Dedifferentiated amniotic fluid mesenchymal stem cell (primary cell): ENCODE data around the gene BBS9.
"Not testable (repeated sequence)": the region's sequence is repeated elsewhere in the genome, so short reads cannot be mapped to it uniquely, and the experiment has no call there.

Source experiments
- DNase-seq: peaks from one replicate; pipeline ENCODE4 v3.0.0-alpha.2; 2016; ENCODE audit errors: extremely low spot score

The BBS9 gene

DNA sequence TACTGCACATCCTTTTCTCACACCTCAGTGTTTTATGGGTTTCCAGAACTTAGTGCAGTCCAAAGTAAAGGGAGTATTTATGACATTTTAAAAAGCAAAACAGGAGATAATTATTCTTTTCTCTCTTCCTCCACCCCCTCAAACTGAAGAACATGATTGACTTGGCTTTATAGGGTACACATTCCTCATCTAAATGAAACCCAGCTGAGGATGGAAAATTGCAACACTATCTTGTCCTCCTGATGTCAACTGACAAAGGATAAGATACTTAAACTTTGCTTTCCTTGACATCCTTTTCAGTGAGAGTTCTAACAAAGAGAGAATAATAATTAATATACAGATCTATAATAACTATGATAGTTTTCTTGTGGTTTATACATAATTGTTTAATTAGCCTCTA lies 299.1 kb downstream of the BBS9 start:
- no peak for DNase-seq

DNA sequence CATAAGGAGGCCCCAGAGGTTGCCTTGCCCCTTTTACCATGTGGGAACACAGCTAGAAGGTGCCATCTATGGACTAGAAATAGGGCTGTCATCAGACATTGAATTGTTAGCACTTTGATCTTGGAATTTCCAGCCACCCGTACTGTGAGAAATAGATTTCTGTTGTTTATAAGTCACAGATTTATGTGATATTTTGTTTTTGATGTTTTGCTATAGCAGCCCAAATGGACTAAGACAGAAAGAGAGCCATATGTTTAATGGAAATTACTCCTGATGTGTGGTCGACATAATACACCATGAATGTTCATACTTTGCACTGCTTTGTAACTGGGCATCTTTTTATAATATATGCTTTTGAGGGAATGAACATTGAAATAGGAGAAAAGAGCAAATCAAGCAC lies 302.2 kb downstream of the BBS9 start:
- no peak for DNase-seq

DNA sequence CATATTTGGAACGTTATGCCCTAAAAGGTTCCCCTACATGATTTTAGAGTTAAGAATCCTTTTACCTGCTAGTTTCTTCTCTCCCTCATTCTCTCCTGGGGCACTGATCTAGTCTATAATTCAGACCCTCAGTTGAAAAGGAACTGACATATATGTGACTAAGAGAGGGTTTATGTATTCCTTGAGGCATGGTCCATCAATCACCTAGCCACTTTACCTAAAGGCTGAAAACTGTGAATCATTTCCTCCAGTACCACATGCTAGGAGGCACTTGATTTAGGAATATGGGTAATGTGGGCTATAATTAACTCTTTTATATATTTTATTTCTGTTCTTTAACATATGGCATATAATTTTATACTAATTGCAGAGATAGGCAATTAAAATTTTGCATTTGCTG lies 303.5 kb downstream of the BBS9 start:
- DNase-seq, result no peak

DNA sequence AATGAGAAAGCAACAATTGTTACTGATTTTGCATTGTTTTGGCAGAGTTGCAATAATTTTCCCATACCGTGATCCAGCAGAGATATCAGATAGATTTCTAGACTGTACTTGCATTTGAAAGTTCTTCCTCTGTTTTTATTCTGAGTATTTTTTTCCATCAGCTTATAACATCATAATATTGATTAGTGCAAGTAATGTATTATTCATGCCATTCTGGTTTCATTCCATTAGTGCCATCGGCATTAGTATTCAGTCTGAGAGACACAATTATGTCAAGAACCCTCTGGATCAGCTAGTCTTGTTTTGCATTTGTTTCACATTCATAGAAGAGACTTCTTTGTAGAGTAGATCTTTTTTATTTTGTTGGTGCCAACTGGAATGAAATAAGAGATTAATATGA lies 304.0 kb downstream of the BBS9 start:
- DNase-seq, result no peak

DNA sequence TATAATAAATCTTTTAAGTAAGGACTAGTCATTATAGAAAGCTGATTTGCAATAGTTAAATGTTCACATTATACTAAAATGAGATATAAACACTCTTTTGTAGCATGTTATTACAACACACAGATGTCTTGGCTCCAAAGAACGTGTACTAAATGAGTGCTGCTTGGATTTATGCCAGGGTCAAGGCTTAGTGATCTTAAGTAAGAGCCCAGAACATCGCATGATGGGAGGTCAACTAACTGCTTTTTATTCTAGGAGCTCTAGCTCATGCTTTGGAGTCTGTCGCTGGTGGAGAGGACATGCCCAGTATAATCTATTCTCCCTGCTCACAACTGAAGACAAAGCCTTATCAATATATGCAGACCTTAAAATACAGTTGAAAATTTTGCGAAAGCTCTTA lies 315.1 kb downstream of the BBS9 start:
- no peak for DNase-seq

DNA sequence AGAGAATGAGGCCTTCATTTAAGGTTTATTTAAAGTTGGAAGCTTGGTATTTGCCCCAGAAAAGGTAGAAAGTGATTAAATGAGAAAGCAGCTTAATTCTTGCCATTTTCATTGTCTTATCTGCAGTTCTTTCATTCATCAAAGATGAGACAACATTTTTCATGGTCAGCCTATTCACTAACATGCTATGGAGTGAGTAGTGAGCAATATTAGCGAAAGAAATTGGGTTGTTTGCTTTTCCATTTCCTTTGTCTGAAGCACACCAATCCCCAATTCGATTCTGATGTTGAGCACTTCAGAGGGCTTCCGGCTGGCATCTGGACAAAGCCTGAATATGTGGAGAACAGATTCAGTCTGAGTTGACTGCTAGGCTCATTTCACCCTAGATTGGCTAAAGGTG lies 317.2 kb downstream of the BBS9 start:
- DNase-seq, result no peak

DNA sequence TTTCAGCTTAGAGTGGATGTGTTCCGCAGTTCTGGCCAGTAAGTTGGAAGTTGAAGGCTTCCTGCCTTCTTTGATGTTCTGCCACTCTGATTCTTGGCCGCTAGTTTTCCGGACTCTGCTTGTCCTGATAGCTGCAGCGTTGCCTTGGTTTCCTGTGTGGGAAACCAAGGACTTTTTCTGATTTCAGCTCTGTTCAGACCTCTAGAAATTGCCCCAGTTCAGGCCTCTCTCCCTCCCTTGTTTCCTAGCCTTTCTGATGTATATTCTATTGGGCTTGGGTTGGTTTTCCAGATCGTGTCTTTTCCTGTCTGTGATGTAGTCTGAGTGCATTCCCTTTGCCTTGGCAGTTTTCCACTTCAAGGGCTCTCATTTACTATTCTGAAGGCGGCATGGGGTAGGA lies 318.7 kb downstream of the BBS9 start:
- DNase-seq, result no peak

DNA sequence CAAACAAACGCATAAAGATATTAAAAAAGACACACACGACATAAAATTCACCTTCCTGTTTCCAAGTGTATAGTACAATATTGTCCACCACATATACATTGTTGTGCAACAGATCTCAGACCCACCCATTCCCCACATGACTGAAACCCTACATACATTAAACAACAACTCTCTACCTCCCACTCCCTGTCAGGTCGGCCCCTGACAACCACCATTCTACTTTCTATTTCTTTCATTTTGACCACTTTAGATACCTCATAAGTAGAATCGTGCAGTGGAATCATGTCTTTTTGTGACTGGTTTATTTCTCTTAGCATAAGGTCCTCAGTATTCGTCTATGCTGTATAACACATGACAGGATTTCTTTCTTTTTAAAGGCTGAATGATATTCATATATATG lies 320.5 kb downstream of the BBS9 start:
- DNase-seq, result no peak

DNA sequence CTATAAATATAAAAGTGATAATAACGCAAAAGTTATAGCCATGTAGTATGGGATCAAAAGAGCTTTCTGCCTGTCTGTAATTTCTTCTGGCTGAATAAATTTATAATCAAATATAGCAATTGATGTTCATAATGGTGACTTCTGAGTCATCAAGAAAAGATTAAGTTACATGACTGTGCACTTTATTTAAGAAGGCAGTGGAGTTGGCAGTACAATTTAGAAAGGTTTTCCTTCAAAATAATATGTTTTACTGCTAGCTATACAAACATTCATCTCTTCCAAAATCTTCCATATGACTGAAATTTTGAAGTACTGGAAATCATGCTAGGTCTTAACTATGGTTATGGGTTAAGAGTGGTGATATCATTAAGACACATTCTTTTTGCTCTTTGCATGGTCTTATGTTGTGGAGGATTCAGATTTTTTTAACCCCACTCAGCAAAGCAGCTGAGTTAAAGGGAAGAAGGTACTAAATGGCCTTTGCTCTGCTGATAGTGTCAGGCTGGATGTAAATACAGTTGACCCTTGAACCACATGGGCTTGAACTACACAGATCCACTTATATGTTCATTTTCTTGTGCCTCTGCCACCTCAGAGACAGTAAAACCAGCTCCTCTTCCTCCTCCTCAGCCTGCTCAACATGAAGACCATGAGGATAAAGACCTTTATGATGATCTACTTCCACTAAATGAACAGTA lies 323.6 kb downstream of the BBS9 start:
- DNase-seq, result peak; percentile 34

DNA sequence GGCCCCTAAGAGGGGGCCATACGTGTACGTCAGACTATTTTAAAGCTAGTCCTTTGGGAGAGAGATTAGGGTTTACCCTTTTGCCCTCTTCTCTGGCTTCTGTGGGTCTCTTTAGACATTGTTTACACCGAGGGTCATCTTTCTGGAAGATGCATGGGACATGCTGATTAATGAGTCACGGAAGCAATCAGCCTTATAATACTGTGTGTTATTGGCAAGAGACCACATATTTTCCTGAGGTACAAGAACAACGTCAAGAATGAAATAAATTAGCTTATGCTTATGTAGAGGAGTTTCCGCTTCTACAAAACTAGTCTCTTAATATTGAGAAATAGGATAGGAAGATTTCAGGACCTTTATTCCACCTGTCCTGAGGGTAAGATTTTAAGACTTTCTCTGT lies 327.7 kb downstream of the BBS9 start:
- DNase-seq, result no peak

DNA sequence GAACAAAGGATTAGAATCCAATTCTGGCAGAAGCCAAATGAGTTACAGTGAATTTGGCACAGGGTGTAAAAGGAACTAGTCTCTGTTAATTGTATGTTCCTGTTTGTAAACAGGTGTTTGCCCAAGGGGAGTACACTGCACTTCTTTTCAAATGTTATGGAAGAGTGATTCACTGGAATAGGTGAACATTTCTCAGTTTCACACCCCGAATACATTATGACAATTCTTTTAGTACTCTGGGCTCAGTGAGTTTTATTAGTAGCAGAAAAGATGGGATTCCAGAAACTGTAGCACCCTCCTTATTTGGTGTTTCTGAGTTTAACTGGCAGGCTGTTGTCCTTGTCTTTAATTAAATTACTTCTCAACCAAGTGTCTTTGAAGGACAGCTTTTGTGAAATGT lies 329.2 kb downstream of the BBS9 start:
- no peak for DNase-seq

DNA sequence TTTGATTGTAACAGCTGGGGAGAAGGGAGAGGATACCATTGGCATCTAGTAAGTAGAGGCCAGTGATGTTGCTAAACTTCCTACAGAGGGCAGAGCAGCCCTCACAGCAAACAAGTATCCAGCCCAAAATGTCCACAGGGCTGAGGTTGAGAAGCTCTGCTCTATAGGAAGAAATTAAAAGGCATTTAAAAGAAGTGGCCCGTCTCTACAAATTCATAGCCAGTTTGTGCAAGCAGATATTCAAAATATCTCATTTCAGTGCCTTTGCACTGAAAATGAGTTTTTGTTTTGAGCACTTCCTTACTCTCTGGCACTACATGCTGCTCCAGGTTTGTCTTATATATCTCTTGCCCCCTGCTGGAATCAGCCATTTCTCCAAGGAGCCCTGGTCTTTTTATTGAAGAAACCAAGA lies 330.0 kb downstream of the BBS9 start:
- no peak for DNase-seq

DNA sequence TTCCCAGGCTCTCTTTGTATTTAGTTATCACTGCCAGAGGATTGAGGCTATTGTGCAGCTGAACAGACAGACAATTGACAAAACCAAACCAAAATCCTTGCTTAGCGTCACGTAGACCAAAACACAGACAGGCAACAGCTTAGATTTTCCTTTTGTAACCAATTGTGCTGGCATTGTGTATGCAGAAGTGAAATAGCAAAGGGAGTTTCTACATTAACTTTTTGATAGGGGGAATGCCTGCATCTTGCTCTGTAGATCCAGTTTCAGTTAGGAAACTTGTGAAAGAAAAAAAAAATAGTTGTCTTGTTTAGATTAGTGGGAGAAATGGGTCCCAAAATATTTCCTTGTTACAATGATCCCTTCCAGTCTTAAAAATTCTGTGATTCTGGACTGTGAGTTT lies 333.8 kb downstream of the BBS9 start:
- no peak for DNase-seq

DNA sequence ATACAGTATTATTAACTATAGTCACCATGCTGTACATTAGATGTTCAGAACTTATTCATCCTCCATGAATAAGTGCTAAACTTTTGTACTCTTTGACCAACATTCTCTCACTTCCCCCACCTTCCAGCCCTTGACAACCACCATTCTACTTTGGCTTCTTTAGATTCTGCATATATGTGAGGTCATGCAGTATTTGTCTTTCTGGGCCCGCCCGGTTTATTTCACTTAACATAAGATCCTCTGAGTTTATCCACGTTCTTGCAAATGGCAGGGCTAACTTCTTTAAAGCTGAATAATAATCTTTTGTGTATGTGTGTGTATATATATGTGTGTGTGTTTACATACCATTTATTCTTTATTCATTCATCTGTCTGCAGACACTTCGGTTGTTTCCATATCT lies 336.8 kb downstream of the BBS9 start:
- DNase-seq, result no peak

DNA sequence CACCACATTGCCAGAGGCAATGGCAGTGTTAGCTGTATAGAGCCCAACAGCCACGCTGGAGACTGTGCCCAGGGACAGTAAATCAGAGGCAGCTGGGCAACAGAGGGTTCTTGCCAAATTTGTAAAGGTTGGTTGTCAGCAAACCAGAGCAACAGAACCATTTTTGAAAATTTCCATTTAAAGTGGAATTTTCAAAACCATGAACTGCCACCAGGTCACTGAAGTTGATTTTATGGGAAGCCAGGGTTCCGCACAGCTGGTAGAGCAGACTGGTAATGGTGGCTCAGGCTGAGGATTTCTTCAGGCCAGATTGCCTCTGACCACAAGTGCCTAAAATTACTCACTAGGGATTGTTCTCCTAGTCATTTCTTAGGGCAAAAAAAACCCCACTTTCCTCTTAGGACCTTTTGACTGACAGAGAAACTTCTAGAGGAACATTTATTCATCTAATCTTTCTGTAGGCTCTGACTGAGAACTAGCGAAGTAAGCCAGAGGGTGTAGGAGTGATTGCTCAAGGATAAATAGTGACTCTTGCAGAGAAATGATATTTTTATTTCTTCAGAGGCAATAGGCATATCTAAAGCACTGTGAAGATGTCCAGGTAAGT lies 342.4 kb downstream of the BBS9 start:
- no peak for DNase-seq

DNA sequence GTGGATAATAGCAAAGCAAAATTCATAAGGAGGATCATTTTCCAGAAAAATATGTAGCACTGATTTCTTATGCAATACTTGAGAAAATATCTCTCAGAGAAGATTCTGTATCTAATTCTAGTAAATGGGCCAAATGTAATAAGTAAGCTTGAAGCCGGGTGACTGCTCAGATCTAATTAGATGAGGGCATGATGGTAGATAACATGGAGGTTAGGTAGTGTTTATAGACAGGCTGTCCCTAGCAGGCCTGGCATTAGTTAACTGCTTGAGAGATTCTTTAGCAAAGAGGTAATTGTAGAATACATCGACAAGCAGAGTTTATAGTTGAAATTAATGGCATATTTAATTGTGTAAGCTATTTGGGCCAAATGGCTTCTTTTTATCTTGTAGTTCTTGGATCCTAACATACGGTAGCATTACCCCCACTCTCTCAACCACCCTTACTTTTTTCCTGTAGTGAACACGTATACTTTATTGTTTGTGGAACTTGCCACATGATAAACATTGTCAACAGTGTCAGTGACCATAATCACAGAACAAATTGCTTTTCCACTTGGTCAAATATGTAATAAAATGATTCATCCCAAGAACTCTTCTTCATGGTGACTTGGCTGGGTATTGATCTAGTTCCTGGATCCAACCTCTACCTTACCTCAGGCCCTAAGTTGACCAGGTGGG lies 343.1 kb downstream of the BBS9 start:
- no peak for DNase-seq

DNA sequence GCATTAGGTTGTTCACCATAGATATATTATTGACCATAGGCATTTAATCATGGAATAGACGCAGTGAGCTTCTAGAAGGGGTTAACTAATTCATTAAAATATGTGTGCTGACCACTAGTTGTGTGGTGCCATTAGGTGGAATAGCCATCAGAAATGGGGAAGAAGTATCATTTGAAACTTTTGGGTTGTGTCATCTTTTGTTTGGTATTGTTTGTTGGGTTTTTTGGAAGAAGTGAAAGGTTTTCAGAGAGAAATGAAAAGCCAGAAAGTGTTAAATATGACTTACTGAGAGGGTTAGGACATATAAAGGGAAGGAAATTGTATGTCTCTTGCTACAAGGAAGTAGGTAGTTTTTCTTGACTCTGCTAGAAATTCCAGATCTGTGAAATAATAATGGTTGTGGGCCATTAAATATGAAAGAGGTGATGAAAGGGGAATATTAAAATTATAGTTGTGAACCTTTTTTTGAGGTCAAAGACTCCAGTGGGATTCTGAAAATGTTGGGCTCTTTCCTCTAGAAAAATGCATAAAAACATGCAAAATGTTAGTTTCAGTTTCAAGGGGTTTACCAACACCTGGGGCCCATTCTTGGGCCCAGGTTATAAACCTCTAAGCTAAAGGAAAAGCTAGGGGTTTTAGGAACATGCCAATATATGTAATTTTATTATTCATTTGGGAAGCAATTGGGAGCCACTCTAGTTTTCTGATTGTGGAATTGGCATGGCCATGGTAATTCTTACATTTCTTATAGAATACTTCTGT lies 348.5 kb downstream of the BBS9 start:
- DNase-seq, result no peak

DNA sequence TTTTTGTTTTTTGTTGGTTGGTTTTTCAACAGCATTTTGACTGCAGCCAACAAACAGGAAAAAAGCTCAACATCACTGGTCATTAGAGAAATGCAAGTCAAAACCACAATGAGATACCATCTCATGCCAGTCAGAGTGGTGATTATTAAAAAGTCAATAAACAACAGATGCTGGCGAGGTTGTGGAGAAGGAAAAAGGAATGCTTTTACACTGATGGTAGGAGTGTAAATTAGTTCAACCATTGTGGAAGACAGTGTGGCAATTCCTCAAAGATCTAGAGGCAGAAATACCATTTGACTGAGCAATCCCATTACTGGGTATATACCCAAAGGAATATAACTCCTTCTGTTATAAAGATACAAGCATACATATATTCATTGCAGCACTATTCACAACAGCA lies 355.1 kb downstream of the BBS9 start:
- DNase-seq, result not testable (repeated sequence)

DNA sequence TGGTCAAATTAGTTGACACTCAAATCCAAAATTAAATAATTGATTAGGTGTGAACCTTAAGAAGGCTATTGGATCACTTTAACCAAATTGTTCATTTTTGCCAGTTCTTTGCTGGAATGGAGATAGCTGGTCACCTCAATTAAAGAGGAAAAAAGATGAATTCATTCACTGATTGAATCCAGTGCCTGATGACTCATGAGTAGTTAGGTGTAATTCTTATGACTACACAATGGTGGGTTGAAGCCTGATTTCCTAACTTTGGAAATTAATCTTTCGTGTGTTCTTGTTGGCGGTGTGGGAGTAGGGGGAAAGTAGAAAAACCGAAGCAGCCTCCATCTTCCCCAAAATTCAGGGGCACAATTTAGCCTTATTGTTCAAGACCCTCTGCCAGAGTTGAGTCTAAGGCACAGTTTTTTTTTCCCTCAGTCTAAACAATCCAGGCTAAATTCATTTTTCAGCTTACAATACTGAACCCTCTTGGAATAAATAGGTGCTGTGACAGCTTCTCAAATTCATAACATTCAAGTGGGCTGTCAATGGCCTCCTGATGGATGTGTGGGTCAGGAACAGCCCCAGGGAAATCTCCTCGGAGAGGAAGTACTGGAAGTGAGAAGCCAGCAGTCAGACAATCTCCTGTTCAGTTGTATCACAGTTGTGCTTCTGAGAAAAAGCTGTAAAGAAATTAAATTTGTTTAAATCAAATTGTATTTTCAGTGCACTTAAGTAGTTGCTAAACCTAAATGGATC lies 356.6 kb downstream of the BBS9 start:
- DNase-seq, result no peak

DNA sequence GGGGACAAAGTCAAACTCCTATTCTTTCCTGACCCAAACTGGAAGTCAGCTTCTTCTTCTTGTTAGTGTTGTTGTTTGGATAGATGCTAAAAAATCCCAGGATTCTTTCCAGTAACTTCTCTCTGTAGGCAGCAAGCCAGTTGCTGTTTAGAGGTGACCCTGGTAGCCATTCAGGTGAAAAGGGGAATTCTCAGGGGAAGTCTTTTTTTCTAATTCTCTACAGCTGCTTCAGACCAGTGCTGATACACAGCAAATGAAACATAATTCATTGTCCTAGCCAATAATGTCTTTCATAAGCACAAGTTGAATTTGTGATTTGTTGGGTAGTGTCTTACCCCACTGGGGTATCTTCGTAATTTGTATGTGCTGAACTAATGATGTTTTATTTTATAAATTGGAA lies 357.3 kb downstream of the BBS9 start:
- DNase-seq, result no peak

DNA sequence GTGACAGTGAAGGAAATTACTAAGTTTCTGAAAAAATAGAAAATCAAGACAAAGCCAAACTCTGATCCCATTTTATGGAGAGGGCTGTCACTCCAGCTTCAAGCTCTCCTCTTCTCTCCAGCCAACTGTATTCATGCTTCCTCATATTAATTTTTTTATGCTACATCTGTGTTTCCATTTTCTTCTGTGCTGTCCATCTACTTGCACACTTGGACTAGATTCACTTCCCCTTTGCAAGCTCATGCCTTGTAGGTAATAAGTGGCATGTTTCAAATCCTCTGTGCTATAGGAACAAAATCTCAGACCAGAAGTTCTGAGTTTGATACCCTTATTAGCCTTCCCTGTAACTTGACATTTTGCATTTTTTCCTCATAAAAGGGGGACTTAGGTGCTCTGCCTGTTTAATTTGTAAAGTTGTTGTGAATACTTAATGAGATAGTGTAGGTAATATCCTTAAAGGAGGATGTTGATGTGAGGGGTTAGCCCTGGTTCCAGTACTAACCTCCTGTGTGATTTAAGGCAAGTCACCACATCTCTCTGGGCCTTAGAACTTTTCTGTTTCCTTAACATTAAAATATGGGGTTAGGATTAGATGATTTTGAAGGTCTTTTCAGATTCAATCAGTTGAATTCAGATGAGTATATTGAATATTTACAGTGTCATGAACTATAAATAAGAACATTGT lies 358.8 kb downstream of the BBS9 start:
- no peak for DNase-seq
